ENCODE data around the gene FN3K. TPM values are rescaled to one million over a fixed set of nuclear protein-coding genes. Genes with fewer than 3 reads are reported as not detected.
"Not testable (repeated sequence)": the region's sequence is repeated elsewhere in the genome, so short reads cannot be mapped to it uniquely, and the experiment has no call there.

Gene FN3K
- total RNA-seq, 1 donor from 2014 or later: 8.1 TPM

GRCh38 chr17:82737967-82738877 lies 2.8 kb downstream of the FN3K start:
- DNase-seq: no peak

- DNase-seq: no peak
These were observed 5.7 kb downstream of the FN3K start for GRCh38 chr17:82740906-82741759.

GRCh38 chr17:82743344-82744219 lies 8.2 kb downstream of the FN3K start:
- DNase-seq: no peak

- DNase-seq: not testable (repeated sequence)
These were observed 9.3 kb downstream of the FN3K start for GRCh38 chr17:82744736-82745135.

- no peak for DNase-seq
These were observed 10.1 kb downstream of the FN3K start for GRCh38 chr17:82745524-82745923.

- no peak for DNase-seq
These were observed 13.3 kb downstream of the FN3K start for GRCh38 chr17:82748756-82749155.

- no peak for DNase-seq
These were observed 15.0 kb downstream of the FN3K start for GRCh38 chr17:82750241-82750908.

- DNase-seq: no peak
These were observed 15.8 kb downstream of the FN3K start for GRCh38 chr17:82751171-82751570.

GRCh38 chr17:82751571-82752370 lies 16.4 kb downstream of the FN3K start, which contains the start of gene TBCD:
TSS of gene TBCD (plus strand) at chr17:82752065. CDS start at chr17:82752194, 129 bp downstream.
- peak; percentile 89 for DNase-seq

- DNase-seq: no peak
These were observed 17.2 kb downstream of the FN3K start for GRCh38 chr17:82752371-82753200.

GRCh38 chr17:82753201-82753464 lies 17.7 kb downstream of the FN3K start:
- DNase-seq: no peak

GRCh38 chr17:82754297-82755208 lies 19.1 kb downstream of the FN3K start:
- no peak for DNase-seq

GRCh38 chr17:82756166-82756565 lies 20.8 kb downstream of the FN3K start:
- peak; percentile 48 for DNase-seq

- no peak for DNase-seq
These were observed 30.0 kb downstream of the FN3K start for GRCh38 chr17:82765371-82765770.

GRCh38 chr17:82767041-82767754 lies 31.8 kb downstream of the FN3K start:
- DNase-seq: no peak

- no peak for DNase-seq
These were observed 33.6 kb downstream of the FN3K start for GRCh38 chr17:82769041-82769440.

- DNase-seq: no peak
These were observed 36.6 kb downstream of the FN3K start for GRCh38 chr17:82772026-82772425.

- DNase-seq: not testable (repeated sequence)
These were observed 39.0 kb downstream of the FN3K start for GRCh38 chr17:82774456-82774855.
